GM12878 (cell line): ENCODE results near the gene IP6K3. TPM values are rescaled to one million over a fixed set of nuclear protein-coding genes. Genes with fewer than 3 reads are reported as not detected.
A peak's percentile ranks its signal among the peaks of the same experiment; 100 is the strongest.

Source experiments
- BACH1 ChIP-seq: fragments of 450-650 bp; IDR thresholded peaks from 2 replicates; pipeline ENCODE4 v1.6.1; 2017; ENCODE audit warnings: mild to moderate bottlenecking, borderline replicate concordance
- BMI1 ChIP-seq: fragments of 450-650 bp; IDR thresholded peaks from 2 replicates; pipeline ENCODE4 v1.6.1; 2016; ENCODE audit warnings: mild to moderate bottlenecking, moderate library complexity, borderline replicate concordance
- CUX1 ChIP-seq: IDR thresholded peaks from 2 replicates; pipeline ENCODE4 v1.6.1; 2012; ENCODE audit warnings: improper control_type of control experiment, low read depth, low read length; ENCODE audit not compliant: insufficient replicate concordance
- HCFC1 ChIP-seq: fragments of 150-350 bp; IDR thresholded peaks from 2 replicates; pipeline ENCODE4 v1.6.1; 2014; ENCODE audit warnings: low read length
- HDGF ChIP-seq: fragments of 450-650 bp; IDR thresholded peaks from 2 replicates; pipeline ENCODE4 v1.6.1; 2016; ENCODE audit warnings: antibody characterized with exemption
- MEF2B ChIP-seq: fragments of 450-650 bp; IDR thresholded peaks from 2 replicates; pipeline ENCODE4 v1.6.1; 2018; ENCODE audit warnings: mild to moderate bottlenecking, moderate library complexity; ENCODE audit not compliant: partially characterized antibody, poor library complexity, severe bottlenecking
- MTA3 ChIP-seq: IDR thresholded peaks from 2 replicates; pipeline ENCODE4 v1.6.1; 2012; ENCODE audit warnings: low read length, inconsistent platforms, borderline replicate concordance
- MYC ChIP-seq: IDR thresholded peaks from 2 replicates; pipeline ENCODE4 v1.6.1; 2011; ENCODE audit warnings: mild to moderate bottlenecking, low read length, moderate library complexity, inconsistent platforms; ENCODE audit not compliant: insufficient read depth, insufficient replicate concordance, insufficient read length, severe bottlenecking
- NBN ChIP-seq: fragments of 450-650 bp; IDR thresholded peaks from 2 replicates; pipeline ENCODE4 v1.6.1; 2016
- NFIC ChIP-seq: IDR thresholded peaks from 2 replicates; pipeline ENCODE4 v1.6.1; 2012; ENCODE audit warnings: low read depth, mild to moderate bottlenecking, inconsistent platforms, low read length, moderate library complexity
- PRDM15 ChIP-seq: fragments of 450-650 bp; formaldehyde crosslinking; IDR thresholded peaks from 2 replicates; pipeline ENCODE4 v1.4.0; 2020; ENCODE audit warnings: mild to moderate bottlenecking, moderate library complexity
- RAD21 ChIP-seq: IDR thresholded peaks from 2 replicates; pipeline ENCODE4 v1.6.1; 2011; ENCODE audit warnings: mild to moderate bottlenecking, low read depth, low read length, moderate library complexity; ENCODE audit not compliant: insufficient read depth
- RAD51 ChIP-seq: fragments of 450-650 bp; IDR thresholded peaks from 2 replicates; pipeline ENCODE4 v1.6.1; 2016; ENCODE audit warnings: moderate library complexity, mild to moderate bottlenecking, inconsistent platforms
- RUNX3 ChIP-seq: IDR thresholded peaks from 2 replicates; pipeline ENCODE4 v1.6.1; 2012; ENCODE audit warnings: low read length, inconsistent platforms
- SMAD5 ChIP-seq: IDR thresholded peaks from 2 replicates; pipeline ENCODE4 v1.6.1; 2016; ENCODE audit warnings: antibody characterized with exemption, low read depth
- SP1 ChIP-seq: IDR thresholded peaks from one replicate; pipeline ENCODE4 v1.6.1; 2011; ENCODE audit warnings: low read depth, low read length
- WRNIP1 ChIP-seq: IDR thresholded peaks from 2 replicates; pipeline ENCODE4 v1.6.1; 2011; ENCODE audit warnings: low read depth, low read length, improper control_type of control experiment, borderline replicate concordance
- polyA plus RNA-seq, 11 experiments: library from polyadenylated mRNA; depleted of rRNA in 4 of 11; unstranded in 6 of 11; stranded (reverse) in 5 of 11; fragments of >200 nt; fragmentation: Nextera tagmentation in 4 of 11; fragmentation: Illumina TruSeq in 1 of 11; extraction: Ambion mirVana in 4 of 11; extraction: Trizol in 1 of 11; gene quantifications; 1 replicate in 1 of 11; 2 replicates in 10 of 11; pipeline versions ENCODE4 v1.2.1 to v1.2.3, GENCODE V29; 2011 to 2016; ENCODE audit warnings: inconsistent platforms in 2 of 11, missing spikeins in 2 of 11, low read depth in 1 of 11
- total RNA-seq, 4 experiments: library from RNA; depleted of rRNA in 3 of 4; stranded (reverse); fragments of >200 nt in 3 of 4; fragmentation: Illumina TruSeq in 1 of 4; extraction: Trizol in 1 of 4; gene quantifications; 2 replicates each; pipeline versions ENCODE4 v1.2.1 to v1.2.3, GENCODE V29; 2013 to 2021

IP6K3 gene
- total and polyA plus RNA-seq, 10 of the 15 experiments (the other 5 are each of a cell fraction or from before 2014, with no cell fraction given): 0.02 to 0.15 (median 0.09) TPM; not detected in 7

- TF ChIP-seq MTA3: no peak
- no peak for TF ChIP-seq WRNIP1
- TF ChIP-seq BACH1: no peak
- no peak for TF ChIP-seq MYC
- no peak for TF ChIP-seq HDGF
- TF ChIP-seq MEF2B: no peak
- peak; percentile 49 for TF ChIP-seq RUNX3
- no peak for TF ChIP-seq PRDM15 (CRISPR knock-in tag)
- TF ChIP-seq CUX1: no peak
- no peak for TF ChIP-seq SMAD5
- no peak for TF ChIP-seq BMI1
- no peak for TF ChIP-seq SP1
- TF ChIP-seq RAD51: no peak
- TF ChIP-seq HCFC1: no peak
- no peak for TF ChIP-seq NFIC
- TF ChIP-seq NBN: no peak
- peak; percentile 70 for TF ChIP-seq RAD21
- TF ChIP-seq, all 136 proteins: peak for 6
These were observed 22.0 kb upstream of the IP6K3 start (continued) for GRCh38 chr6:33768644-33769120.
